SU-DHL-6 (cell line): ENCODE data around the gene CRY2.

ENCODE experiments used
- EZH2phosphoT487 ChIP-seq: fragments of 200-600 bp; sonication (generic), shearing (Covaris generic); conservative IDR thresholded peaks from 2 replicates; pipeline ENCODE4 v1.6.1; 2018; ENCODE audit warnings: mild to moderate bottlenecking, antibody characterized with exemption, low read length, moderate library complexity, mixed read lengths
- TF ChIP-seq, protein P1 (sequence below): fragments of 200-600 bp; sonication (generic); IDR thresholded peaks from one replicate; pipeline ENCODE4 v1.5.1; 2017; ENCODE audit warnings: antibody characterized with exemption, mild to moderate bottlenecking, low read length, moderate library complexity; ENCODE audit not compliant: insufficient read depth, poor library complexity, severe bottlenecking

DNA sequence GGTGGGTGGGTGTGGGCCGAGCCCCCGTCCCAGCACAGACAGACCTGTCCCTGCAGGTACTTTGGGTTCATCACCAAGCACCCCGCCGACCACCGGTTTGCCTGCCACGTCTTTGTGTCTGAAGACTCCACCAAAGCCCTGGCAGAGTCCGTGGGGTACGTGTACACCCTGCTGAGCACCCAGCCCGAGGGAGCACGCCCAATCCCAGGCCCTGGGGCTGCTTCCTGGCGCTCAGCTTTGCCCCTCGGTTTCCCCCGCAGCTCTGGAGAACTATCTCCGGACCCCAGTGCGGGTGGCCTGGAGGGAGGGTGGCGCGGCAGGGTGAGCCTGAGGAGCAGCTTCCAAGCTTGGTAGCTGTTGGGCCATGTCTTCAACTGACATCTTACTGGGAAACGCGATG lies 57.8 kb downstream of the CRY2 start:
- TF ChIP-seq, protein P1, sequence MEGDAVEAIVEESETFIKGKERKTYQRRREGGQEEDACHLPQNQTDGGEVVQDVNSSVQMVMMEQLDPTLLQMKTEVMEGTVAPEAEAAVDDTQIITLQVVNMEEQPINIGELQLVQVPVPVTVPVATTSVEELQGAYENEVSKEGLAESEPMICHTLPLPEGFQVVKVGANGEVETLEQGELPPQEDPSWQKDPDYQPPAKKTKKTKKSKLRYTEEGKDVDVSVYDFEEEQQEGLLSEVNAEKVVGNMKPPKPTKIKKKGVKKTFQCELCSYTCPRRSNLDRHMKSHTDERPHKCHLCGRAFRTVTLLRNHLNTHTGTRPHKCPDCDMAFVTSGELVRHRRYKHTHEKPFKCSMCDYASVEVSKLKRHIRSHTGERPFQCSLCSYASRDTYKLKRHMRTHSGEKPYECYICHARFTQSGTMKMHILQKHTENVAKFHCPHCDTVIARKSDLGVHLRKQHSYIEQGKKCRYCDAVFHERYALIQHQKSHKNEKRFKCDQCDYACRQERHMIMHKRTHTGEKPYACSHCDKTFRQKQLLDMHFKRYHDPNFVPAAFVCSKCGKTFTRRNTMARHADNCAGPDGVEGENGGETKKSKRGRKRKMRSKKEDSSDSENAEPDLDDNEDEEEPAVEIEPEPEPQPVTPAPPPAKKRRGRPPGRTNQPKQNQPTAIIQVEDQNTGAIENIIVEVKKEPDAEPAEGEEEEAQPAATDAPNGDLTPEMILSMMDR, result no peak
- no peak for TF ChIP-seq EZH2phosphoT487
